Placental epithelial cell (primary cell): Measurements from ENCODE around the gene PRTFDC1. TPM values are rescaled to one million over a fixed set of nuclear protein-coding genes. Genes with fewer than 3 reads are reported as not detected.

Experiments
- small RNA-seq: library from RNA; depleted of rRNA; stranded (forward); fragments of <200 nt; gene quantifications from one replicate; pipeline ENCODE3, GENCODE V24; 2012
- total RNA-seq: library from RNA; depleted of rRNA; stranded (reverse); fragments of >200 nt; gene quantifications from 2 replicates; pipeline ENCODE4 v1.2.3, GENCODE V29; 2012

The PRTFDC1 gene
- total RNA-seq, result 14.7 and 15.7 TPM in 2 replicates

GRCh38 chr10:24952143-24952706 is at the start of gene PRTFDC1:
Gene PRTFDC1 (minus strand): TSS chr10:24952606. CDS start chr10:24952575, 31 bp downstream.

Small RNA genes within 50 kb of the gene (small RNA-seq; reads per million reads assigned to genes)
- gene AL512598.1 (0.17 reads per million), gene RN7SKP241 (not detected)

Other genes starting within 250 kb of the PRTFDC1 start
- gene ARHGAP21, start 228.7 kb downstream of the PRTFDC1 start, total RNA-seq, result 104 and 121 TPM in 2 replicates
- gene ENKUR, start 63.6 kb upstream of the PRTFDC1 start, total RNA-seq, result 0.39 and 1.1 TPM in 2 replicates
- gene THNSL1, start 64.0 kb upstream of the PRTFDC1 start, total RNA-seq, result 2.2 and 4.7 TPM in 2 replicates
- under 0.01 and 0.11 TPM in 2 replicates for gene GPR158, start 222.4 kb upstream of the PRTFDC1 start, total RNA-seq